Esophagus muscularis mucosa (tissue), 4 donors: Measurements from ENCODE around the gene SLC17A8. TPM values are rescaled to one million over a fixed set of nuclear protein-coding genes. Genes with fewer than 3 reads are reported as not detected.
"Not testable (repeated sequence)": the region's sequence is repeated elsewhere in the genome, so short reads cannot be mapped to it uniquely, and the experiment has no call there.

Source experiments
- DNase-seq: peaks from one replicate; pipeline ENCODE4 v3.0.0-alpha.2; 2017; ENCODE audit errors: extremely low spot score
- H3K27ac ChIP-seq, 4 donors: fragments of 200-600 bp; sonication (generic); replicated peaks in 1 of 4; 1 replicate in 3 of 4; 2 replicates in 1 of 4; pipeline ENCODE4 v1.5.1; 2016 to 2019; ENCODE audit warnings: mild to moderate bottlenecking in 1 of 4
- H3K27me3 ChIP-seq, 4 donors: fragments of 200-600 bp; sonication (generic); one replicate each; pipeline versions ENCODE4 v1.5.1 to v1.6.0; 2016 to 2019
- H3K36me3 ChIP-seq, 4 donors: fragments of 200-600 bp; sonication (generic); one replicate each; pipeline ENCODE4 v1.5.1; 2016 to 2019
- H3K4me1 ChIP-seq, 4 donors: fragments of 200-600 bp; sonication (generic); one replicate each; pipeline ENCODE4 v1.5.1; 2016 to 2019
- H3K4me3 ChIP-seq, 4 donors: fragments of 200-600 bp; sonication (generic); 1 replicate in 2 of 4; 2 replicates in 2 of 4; pipeline ENCODE4 v1.5.1; 2016 to 2019; ENCODE audit warnings: mild to moderate bottlenecking in 4 of 4, moderate library complexity in 1 of 4
- H3K9me3 ChIP-seq, 4 donors: fragments of 200-600 bp; sonication (generic); 1 replicate in 3 of 4; 2 replicates in 1 of 4; pipeline ENCODE4 v1.5.1; 2016 to 2019
- CTCF ChIP-seq, 3 experiments: fragments of 200-600 bp in 2 of 3; fragments of 450-650 bp in 1 of 3; sonication (generic) in 2 of 3; IDR thresholded peaks; one replicate each; pipeline ENCODE4 v1.5.1; 2017 to 2019; ENCODE audit warnings: antibody characterized with exemption in 3 of 3, mild to moderate bottlenecking in 2 of 3, moderate library complexity in 1 of 3
- EP300 ChIP-seq: sonication (generic); formaldehyde crosslinking; IDR thresholded peaks from one replicate; pipeline ENCODE4 v1.6.1; 2017; ENCODE audit warnings: antibody characterized with exemption
- POLR2A ChIP-seq: fragments of 450-650 bp; IDR thresholded peaks from one replicate; pipeline ENCODE4 v1.6.1; 2017; ENCODE audit warnings: antibody characterized with exemption, moderate library complexity, mild to moderate bottlenecking, low read depth
- POLR2AphosphoS5 ChIP-seq, 2 donors: sonication (generic); formaldehyde crosslinking; IDR thresholded peaks; one replicate each; pipeline ENCODE4 v1.6.1; 2017; ENCODE audit warnings: antibody characterized with exemption in 2 of 2
- WGBS: methylation state at CpG from one replicate; pipeline ENCODE4 v1.1.5; 2018; 5-methylcytosine and 5-hydroxymethylcytosine counted together
- intact Hi-C: fragments of 100-400 bp; cut with DNase I; formaldehyde crosslinking; loops from one replicate; pipeline ENCODE4 v1.15.1; 2023
- total RNA-seq, 4 donors: library from RNA; depleted of rRNA; stranded (reverse); fragments of >200 nt; gene quantifications; one replicate each; pipeline versions ENCODE4 v1.1.0 to v1.2.1, GENCODE V29; 2016

The SLC17A8 gene
- total RNA-seq, 4 donors from 2014 or later = not detected

GRCh38 chr12:100337727-100338126 lies 19.1 kb upstream of the SLC17A8 start:
- no peaks in the 10 kb centered on the region for H3K9me3 ChIP-seq
- no peaks in the 10 kb centered on the region for H3K4me1 ChIP-seq
- no peak for DNase-seq
- H3K4me3 ChIP-seq = no peak overlapping the region
- TF ChIP-seq EP300 (no peak), POLR2AphosphoS5 (IDR thresholded peaks at IDR 0.05) (no peak), POLR2A (no peak), CTCF (IDR thresholded peaks at IDR 0.05) (no peak)
- intact Hi-C loops = no loop called here
- H3K27ac ChIP-seq = no peak overlapping the region
- peaks cover 22 to 76% (median 42%) of the 10 kb centered on the region in 4 donors for H3K36me3 ChIP-seq
- H3K27me3 ChIP-seq = no peaks in the 10 kb centered on the region

GRCh38 chr12:100339071-100339470 lies 17.8 kb upstream of the SLC17A8 start:
- H3K36me3 ChIP-seq = peaks cover 20 to 63% (median 34%) of the 10 kb centered on the region in 4 donors
- H3K4me3 ChIP-seq = no peak overlapping the region
- no peaks in the 10 kb centered on the region for H3K4me1 ChIP-seq
- DNase-seq = no peak
- intact Hi-C loops = no loop called here
- no peaks in the 10 kb centered on the region for H3K27me3 ChIP-seq
- no peaks in the 10 kb centered on the region for H3K9me3 ChIP-seq
- H3K27ac ChIP-seq = no peak overlapping the region
- no peak for TF ChIP-seq POLR2AphosphoS5 (IDR thresholded peaks at IDR 0.05)
- no peak for TF ChIP-seq EP300
- TF ChIP-seq POLR2A = no peak
- TF ChIP-seq CTCF (IDR thresholded peaks at IDR 0.05) = no peak

GRCh38 chr12:100342897-100343296 lies 14.0 kb upstream of the SLC17A8 start:
- 95% methylated on average over 2 of the region's 2 CpGs for WGBS
- not testable (repeated sequence) for DNase-seq, H3K27ac ChIP-seq, H3K4me1 ChIP-seq, H3K4me3 ChIP-seq, H3K9me3 ChIP-seq, H3K27me3 ChIP-seq
- peaks cover 7 to 32% (median 12%) of the 10 kb centered on the region in 4 donors for H3K36me3 ChIP-seq
- intact Hi-C loops = loop anchor here (10.0 kb wide), 1 partner anchor 108 kb away; no protein-coding TSS in a partner anchor

- H3K4me1 ChIP-seq, H3K9me3 ChIP-seq, H3K27me3 ChIP-seq, H3K27ac ChIP-seq, DNase-seq, H3K4me3 ChIP-seq: not testable (repeated sequence)
- peaks cover 0 to 17% (median 0%) of the 10 kb centered on the region in 4 donors for H3K36me3 ChIP-seq
- intact Hi-C loops = loop anchor here (10.0 kb wide), 1 partner anchor 110 kb away; no protein-coding TSS in a partner anchor
- 97% methylated on average over 15 of the region's 18 CpGs for WGBS
These were observed 12.5 kb upstream of the SLC17A8 start for GRCh38 chr12:100344351-100344750.

GRCh38 chr12:100345020-100345767 lies 11.7 kb upstream of the SLC17A8 start:
- Histone ChIP-seq H3K27me3 (no peaks in the 10 kb centered on the region), H3K4me3 (no peak overlapping the region), H3K36me3 (peaks cover 0 to 11% (median 0%) of the 10 kb centered on the region in 4 donors), H3K4me1 (no peaks in the 10 kb centered on the region), H3K27ac (no peak overlapping the region), H3K9me3 (no peaks in the 10 kb centered on the region)
- intact Hi-C loops = loop anchor here (10.0 kb wide), 1 partner anchor 110 kb away; no protein-coding TSS in a partner anchor
- DNase-seq = no peak
- TF ChIP-seq POLR2A = no peak
- no peak for TF ChIP-seq EP300
- TF ChIP-seq CTCF (IDR thresholded peaks at IDR 0.05) = no peak
- TF ChIP-seq POLR2AphosphoS5 (IDR thresholded peaks at IDR 0.05) = no peak
- 58% methylated on average over 1 of the region's 1 CpG for WGBS

- Histone ChIP-seq H3K9me3 (no peaks in the 10 kb centered on the region), H3K27me3 (no peaks in the 10 kb centered on the region), H3K4me1 (no peaks in the 10 kb centered on the region), H3K4me3 (no peak overlapping the region), H3K27ac (no peak overlapping the region), H3K36me3 (peaks cover 0 to 7% (median 0%) of the 10 kb centered on the region in 4 donors)
- intact Hi-C loops = loop anchor here (10.0 kb wide), 1 partner anchor 112 kb away; no protein-coding TSS in a partner anchor
- no peak for DNase-seq
- 81% methylated on average over 3 of the region's 3 CpGs for WGBS
- TF ChIP-seq CTCF (IDR thresholded peaks at IDR 0.05) = no peak
- TF ChIP-seq EP300 = no peak
- TF ChIP-seq POLR2AphosphoS5 (IDR thresholded peaks at IDR 0.05) = no peak
- TF ChIP-seq POLR2A = no peak
These were observed 10.2 kb upstream of the SLC17A8 start for GRCh38 chr12:100346660-100347059.
